ENCODE measurements around the gene LCAT. TPM values are rescaled to one million over a fixed set of nuclear protein-coding genes. Genes with fewer than 3 reads are reported as not detected.

LCAT gene
- total RNA-seq, 1 experiment from 2014 or later: 14.0 TPM

- no peaks in the 10 kb centered on the region for H3K27me3 ChIP-seq (ENCODE audit: control insufficient read depth, insufficient read depth, low read length)
- peaks cover 4% of the 10 kb centered on the region for H3K4me1 ChIP-seq (ENCODE audit: control insufficient read depth, insufficient read depth, low read length)
- no peak for TF ChIP-seq SIN3A (IDR thresholded peaks at IDR 0.05; ENCODE audit: borderline replicate concordance, insufficient read depth, low read depth, low read length)
- no peak for TF ChIP-seq POLR2AphosphoS5 (IDR thresholded peaks at IDR 0.05; ENCODE audit: low read depth, low read length)
- TF ChIP-seq, protein P1, sequence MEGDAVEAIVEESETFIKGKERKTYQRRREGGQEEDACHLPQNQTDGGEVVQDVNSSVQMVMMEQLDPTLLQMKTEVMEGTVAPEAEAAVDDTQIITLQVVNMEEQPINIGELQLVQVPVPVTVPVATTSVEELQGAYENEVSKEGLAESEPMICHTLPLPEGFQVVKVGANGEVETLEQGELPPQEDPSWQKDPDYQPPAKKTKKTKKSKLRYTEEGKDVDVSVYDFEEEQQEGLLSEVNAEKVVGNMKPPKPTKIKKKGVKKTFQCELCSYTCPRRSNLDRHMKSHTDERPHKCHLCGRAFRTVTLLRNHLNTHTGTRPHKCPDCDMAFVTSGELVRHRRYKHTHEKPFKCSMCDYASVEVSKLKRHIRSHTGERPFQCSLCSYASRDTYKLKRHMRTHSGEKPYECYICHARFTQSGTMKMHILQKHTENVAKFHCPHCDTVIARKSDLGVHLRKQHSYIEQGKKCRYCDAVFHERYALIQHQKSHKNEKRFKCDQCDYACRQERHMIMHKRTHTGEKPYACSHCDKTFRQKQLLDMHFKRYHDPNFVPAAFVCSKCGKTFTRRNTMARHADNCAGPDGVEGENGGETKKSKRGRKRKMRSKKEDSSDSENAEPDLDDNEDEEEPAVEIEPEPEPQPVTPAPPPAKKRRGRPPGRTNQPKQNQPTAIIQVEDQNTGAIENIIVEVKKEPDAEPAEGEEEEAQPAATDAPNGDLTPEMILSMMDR (IDR thresholded peaks at IDR 0.05): no peak
- TF ChIP-seq REST (IDR thresholded peaks at IDR 0.05; ENCODE audit: insufficient read depth in 1 of 2, low read depth in 2 of 2, low read length in 1 of 2): no peak
- TF ChIP-seq TCF7L2 (IDR thresholded peaks at IDR 0.05; ENCODE audit: low read depth, low read length): no peak
- H3K4me3 ChIP-seq (ENCODE audit: low read depth in 2 of 2, low read length in 2 of 2): no peak overlapping the region
- no peaks in the 10 kb centered on the region for H3K9me3 ChIP-seq (ENCODE audit: control insufficient read depth, insufficient read depth, low read depth, low read length)
- POLR2A ChIA-PET: no interaction called here
- no peak for DNase-seq (ENCODE audit: low read depth, low spot score)
- no TSS peak for BruUV-seq (replicated peaks)
- intact Hi-C loops (cut with micrococcal nuclease; ENCODE audit: unreplicated experiment) (loop anchor here (5.0 kb wide), 1 partner anchor 53 kb away; no protein-coding TSS in a partner anchor), in situ Hi-C loops (cut with HindIII; ENCODE audit: low pct_unique_long_range_greater_than_20kb, low sequenced_read_pairs) (no loop called here)
- ATAC-seq: no peak
- H3K27ac ChIP-seq (ENCODE audit: low read length): no peak overlapping the region
- no peaks in the 10 kb centered on the region for H3K36me3 ChIP-seq (ENCODE audit: control insufficient read depth, insufficient read depth, low read length)
- CTCF ChIA-PET: no interaction called here
Measured at GRCh38 chr16:67989322-67990017, 45.5 kb upstream of the LCAT start.

DNA sequence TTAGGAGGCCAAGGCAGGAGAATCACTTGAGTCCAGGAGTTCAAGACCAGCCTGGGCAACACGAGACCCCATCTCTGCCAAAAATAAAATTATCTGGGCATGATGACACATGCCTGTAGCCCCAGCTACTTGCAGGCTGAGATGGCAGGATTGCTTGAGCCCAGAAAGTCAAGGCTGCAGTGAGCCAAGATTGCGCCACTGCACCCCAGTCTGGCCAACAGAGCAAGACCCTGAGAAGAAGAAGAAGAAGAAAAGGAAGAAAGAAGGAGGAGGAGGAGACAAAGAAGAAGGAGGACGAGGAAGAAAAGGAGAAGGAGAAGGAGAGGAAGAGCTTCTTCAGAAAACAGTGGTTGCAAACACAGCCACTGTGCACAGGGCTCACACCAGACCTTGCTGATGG is 44.8 kb upstream of the LCAT start:
- TF ChIP-seq TCF7L2 (IDR thresholded peaks at IDR 0.05; ENCODE audit: low read depth, low read length) (no peak), REST (IDR thresholded peaks at IDR 0.05; ENCODE audit: insufficient read depth in 1 of 2, low read depth in 2 of 2, low read length in 1 of 2) (no peak), SIN3A (IDR thresholded peaks at IDR 0.05; ENCODE audit: borderline replicate concordance, insufficient read depth, low read depth, low read length) (no peak), POLR2AphosphoS5 (IDR thresholded peaks at IDR 0.05; ENCODE audit: low read depth, low read length) (no peak)
- TF ChIP-seq, protein P1 (IDR thresholded peaks at IDR 0.05): no peak
- Histone ChIP-seq H3K4me3 (ENCODE audit: low read depth in 2 of 2, low read length in 2 of 2) (no peak overlapping the region), H3K27ac (ENCODE audit: low read length) (no peak overlapping the region), H3K36me3 (ENCODE audit: control insufficient read depth, insufficient read depth, low read length) (no peaks in the 10 kb centered on the region), H3K4me1 (ENCODE audit: control insufficient read depth, insufficient read depth, low read length) (peaks cover 4% of the 10 kb centered on the region), H3K27me3 (ENCODE audit: control insufficient read depth, insufficient read depth, low read length) (no peaks in the 10 kb centered on the region), H3K9me3 (ENCODE audit: control insufficient read depth, insufficient read depth, low read depth, low read length) (no peaks in the 10 kb centered on the region)
- in situ Hi-C loops (cut with HindIII; ENCODE audit: low pct_unique_long_range_greater_than_20kb, low sequenced_read_pairs) (no loop called here), intact Hi-C loops (cut with micrococcal nuclease; ENCODE audit: unreplicated experiment) (no loop called here)
- no TSS peak for BruUV-seq (replicated peaks)
- POLR2A ChIA-PET: interaction anchor here (0.6 kb wide), 1 partner anchor 53 kb away, joined by 3 read pairs; no protein-coding TSS in a partner anchor
- CTCF ChIA-PET: interaction anchor here (0.7 kb wide), 1 partner anchor 151 kb away, joined by 4 read pairs; no protein-coding TSS in a partner anchor
- ATAC-seq: no peak
- no peak for DNase-seq (ENCODE audit: low read depth, low spot score)
